SU-DHL-6 (cell line): ENCODE data around the gene UBAC2.

ENCODE experiments used
- H2AFZ ChIP-seq: fragments of 200-600 bp; sonication (generic); 2 replicates; pipeline ENCODE4 v1.6.1; 2014; ENCODE audit warnings: low read depth, mild to moderate bottlenecking, moderate library complexity, mixed read lengths, antibody characterized with exemption, low read length; ENCODE audit not compliant: severe bottlenecking
- H3F3A ChIP-seq: fragments of 200-600 bp; shearing (Covaris generic); 2 replicates; pipeline ENCODE4 v1.6.0; 2016; ENCODE audit warnings: antibody characterized with exemption, mild to moderate bottlenecking; ENCODE audit not compliant: insufficient read depth
- H3K27ac ChIP-seq: fragments of 200-600 bp; sonication (generic); 2 replicates; pipeline ENCODE4 v1.5.1; 2016; ENCODE audit warnings: low read depth, mild to moderate bottlenecking, low read length, moderate library complexity, mixed read lengths
- H3K27me3 ChIP-seq: fragments of 200-600 bp; sonication (generic), shearing (Covaris generic); 2 replicates; pipeline ENCODE4 v1.6.0; 2014; ENCODE audit warnings: mild to moderate bottlenecking, low read length
- H3K36me3 ChIP-seq: fragments of 200-600 bp; sonication (generic); 2 replicates; pipeline ENCODE4 v1.6.1; 2014; ENCODE audit warnings: mild to moderate bottlenecking, low read length, mixed read lengths
- H3K4me2 ChIP-seq: fragments of 300-600, 200-600 bp; shearing (Covaris generic), sonication (generic); 2 replicates; pipeline ENCODE4 v1.6.0; 2014; ENCODE audit warnings: low read length, low read depth, mild to moderate bottlenecking; ENCODE audit not compliant: poor library complexity, severe bottlenecking
- H3K4me3 ChIP-seq: fragments of 200-600 bp; sonication (generic); 2 replicates; pipeline ENCODE4 v1.5.1; 2014; ENCODE audit warnings: antibody characterized with exemption, low read length, mild to moderate bottlenecking, mixed read lengths; ENCODE audit not compliant: insufficient read depth, poor library complexity, severe bottlenecking
- H3K79me2 ChIP-seq: fragments of 200-600 bp; sonication (generic); 2 replicates; pipeline ENCODE4 v1.6.1; 2014; ENCODE audit warnings: mild to moderate bottlenecking, low read length, moderate library complexity; ENCODE audit not compliant: insufficient read depth
- H3K9ac ChIP-seq: fragments of 200-600 bp; sonication (generic); 2 replicates; pipeline ENCODE4 v1.7.0; 2014; ENCODE audit warnings: mild to moderate bottlenecking, low read length
- H3K9me2 ChIP-seq: fragments of 200-600 bp; sonication (generic); replicated peaks from 2 replicates; pipeline ENCODE4 v1.6.1; 2014; ENCODE audit warnings: low read length; ENCODE audit not compliant: insufficient read depth
- H3K9me3 ChIP-seq: fragments of 200-600 bp; sonication (generic); 2 replicates; pipeline ENCODE4 v1.6.1; 2014; ENCODE audit warnings: low read length, mixed read lengths; ENCODE audit not compliant: insufficient read depth
- H4K20me1 ChIP-seq: fragments of 200-600 bp; sonication (generic); 2 replicates; pipeline ENCODE4 v1.6.1; 2014; ENCODE audit warnings: low read depth, mild to moderate bottlenecking, antibody characterized with exemption, low read length, moderate library complexity, mixed read lengths
- CTCF ChIP-seq: fragments of 200-600 bp; sonication (generic); IDR thresholded peaks from one replicate; pipeline ENCODE4 v1.5.1; 2017; ENCODE audit warnings: antibody characterized with exemption, mild to moderate bottlenecking, low read length, moderate library complexity; ENCODE audit not compliant: insufficient read depth, poor library complexity, severe bottlenecking
- EZH2phosphoT487 ChIP-seq: fragments of 200-600 bp; sonication (generic), shearing (Covaris generic); conservative IDR thresholded peaks from 2 replicates; pipeline ENCODE4 v1.6.1; 2018; ENCODE audit warnings: mild to moderate bottlenecking, antibody characterized with exemption, low read length, moderate library complexity, mixed read lengths

The UBAC2 gene

GRCh38 chr13:99341969-99342722 is 141.5 kb downstream of the UBAC2 start:
- H3K4me3 ChIP-seq, result no peak overlapping the region
- H4K20me1 ChIP-seq, result no peaks in the 10 kb centered on the region
- no peaks in the 10 kb centered on the region for H3K9me2 ChIP-seq
- H3K9me3 ChIP-seq, result no peaks in the 10 kb centered on the region
- TF ChIP-seq EZH2phosphoT487 (no peak), CTCF (no peak)
- no peak overlapping the region for H2AFZ ChIP-seq
- no peaks in the 10 kb centered on the region for H3K27me3 ChIP-seq
- no peak overlapping the region for H3K27ac ChIP-seq
- no peaks in the 10 kb centered on the region; the same call in 1 of the 2 replicates for H3K36me3 ChIP-seq
- H3K4me2 ChIP-seq, result no peak overlapping the region
- no peak overlapping the region for H3K9ac ChIP-seq
- no peaks in the 10 kb centered on the region for H3K79me2 ChIP-seq
- H3F3A ChIP-seq, result no peaks in the 10 kb centered on the region

GRCh38 chr13:99342723-99343315 is 142.2 kb downstream of the UBAC2 start:
- no peak overlapping the region for H3K4me2 ChIP-seq
- H3K36me3 ChIP-seq, result no peaks in the 10 kb centered on the region; the same call in 1 of the 2 replicates
- no peak overlapping the region for H3K9ac ChIP-seq

GRCh38 chr13:99344610-99345208 is 144.1 kb downstream of the UBAC2 start:
- H3F3A ChIP-seq, result no peaks in the 10 kb centered on the region
- H3K79me2 ChIP-seq, result no peaks in the 10 kb centered on the region
- no peaks in the 10 kb centered on the region; the same call in 1 of the 2 replicates for H3K36me3 ChIP-seq
- H3K9me3 ChIP-seq, result no peaks in the 10 kb centered on the region
- H3K9ac ChIP-seq, result no peak overlapping the region
- no peak overlapping the region for H2AFZ ChIP-seq
- TF ChIP-seq CTCF (no peak), EZH2phosphoT487 (no peak)
- H3K27ac ChIP-seq, result no peak overlapping the region
- H3K4me2 ChIP-seq, result no peak overlapping the region
- H3K9me2 ChIP-seq, result no peaks in the 10 kb centered on the region
- H4K20me1 ChIP-seq, result no peaks in the 10 kb centered on the region
- no peak overlapping the region for H3K4me3 ChIP-seq
- no peaks in the 10 kb centered on the region for H3K27me3 ChIP-seq

More at GRCh38 chr13:99342723-99343315, 142.2 kb downstream of the UBAC2 start:
- Histone ChIP-seq H3F3A (no peaks in the 10 kb centered on the region), H3K27ac (no peak overlapping the region), H3K79me2 (no peaks in the 10 kb centered on the region), H3K9me3 (no peaks in the 10 kb centered on the region), H4K20me1 (no peaks in the 10 kb centered on the region), H3K4me3 (no peak overlapping the region), H3K27me3 (no peaks in the 10 kb centered on the region), H2AFZ (no peak overlapping the region), H3K9me2 (no peaks in the 10 kb centered on the region)
- TF ChIP-seq EZH2phosphoT487 (no peak), CTCF (no peak)
